Measurements from ENCODE around the gene PTTG1IP2. TPM values are rescaled to one million over a fixed set of nuclear protein-coding genes. Genes with fewer than 3 reads are reported as not detected.

PTTG1IP2 gene
- total RNA-seq, 2 experiments from 2014 or later, result not detected

DNA sequence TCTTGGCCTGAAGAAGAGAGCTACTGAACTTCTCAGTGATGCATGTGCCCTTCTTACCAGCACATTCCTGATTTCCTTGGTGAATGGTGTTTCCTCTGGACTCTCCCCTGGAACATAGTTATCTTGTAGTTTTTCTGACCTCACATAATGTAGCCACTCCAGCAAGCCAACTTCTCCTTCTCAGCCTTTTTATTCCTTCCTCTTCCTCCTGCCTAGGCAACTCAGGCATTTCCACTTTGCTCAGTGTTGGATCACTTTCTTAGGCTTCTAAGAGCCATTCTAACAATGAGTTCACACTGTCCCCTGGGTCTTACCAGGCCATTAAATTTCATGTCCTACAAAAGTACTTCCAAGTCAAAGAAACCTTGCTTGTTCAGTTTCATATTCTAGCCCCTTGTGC lies 3.6 kb upstream of the PTTG1IP2 start:
- ChIA-PET POLR2A (interaction anchor here (0.6 to 2.5 kb wide), 3 partner anchors 11 to 214 kb away, joined by 3 to 8 read pairs (median 6); no protein-coding TSS in a partner anchor), CTCF (ENCODE audit: unreplicated experiment) (no interaction called here)
- H3K36me3 ChIP-seq (ENCODE audit: insufficient read depth, low read length), result no peaks in the 10 kb centered on the region
- H3K4me1 ChIP-seq (ENCODE audit: insufficient read depth, low read length, poor library complexity, severe bottlenecking), result no peaks in the 10 kb centered on the region
- DNase-seq (ENCODE audit: low spot score), result no peak
- H3K4me2 ChIP-seq (ENCODE audit: low read length), result no peak overlapping the region
- H3K9me2 ChIP-seq (ENCODE audit: insufficient read depth, low read length), result no peaks in the 10 kb centered on the region
- intact Hi-C loops (cut with micrococcal nuclease; ENCODE audit: unreplicated experiment), result no loop called here
- H2AFZ ChIP-seq (ENCODE audit: low read length), result no peak overlapping the region
- H4K20me1 ChIP-seq (ENCODE audit: insufficient read depth, low read length), result no peaks in the 10 kb centered on the region
- H3K9me3 ChIP-seq (ENCODE audit: low read length), result no peaks in the 10 kb centered on the region
- BruUV-seq (replicated peaks), result no TSS peak
- H3K4me3 ChIP-seq (ENCODE audit: low read depth, low read length, poor library complexity, severe bottlenecking), result no peak overlapping the region
- no peak overlapping the region for H3K27ac ChIP-seq (ENCODE audit: low read depth, low read length, poor library complexity, severe bottlenecking)
- H3K79me2 ChIP-seq (ENCODE audit: insufficient read depth, low read depth, low read length), result no peaks in the 10 kb centered on the region
- TF ChIP-seq, protein P1, sequence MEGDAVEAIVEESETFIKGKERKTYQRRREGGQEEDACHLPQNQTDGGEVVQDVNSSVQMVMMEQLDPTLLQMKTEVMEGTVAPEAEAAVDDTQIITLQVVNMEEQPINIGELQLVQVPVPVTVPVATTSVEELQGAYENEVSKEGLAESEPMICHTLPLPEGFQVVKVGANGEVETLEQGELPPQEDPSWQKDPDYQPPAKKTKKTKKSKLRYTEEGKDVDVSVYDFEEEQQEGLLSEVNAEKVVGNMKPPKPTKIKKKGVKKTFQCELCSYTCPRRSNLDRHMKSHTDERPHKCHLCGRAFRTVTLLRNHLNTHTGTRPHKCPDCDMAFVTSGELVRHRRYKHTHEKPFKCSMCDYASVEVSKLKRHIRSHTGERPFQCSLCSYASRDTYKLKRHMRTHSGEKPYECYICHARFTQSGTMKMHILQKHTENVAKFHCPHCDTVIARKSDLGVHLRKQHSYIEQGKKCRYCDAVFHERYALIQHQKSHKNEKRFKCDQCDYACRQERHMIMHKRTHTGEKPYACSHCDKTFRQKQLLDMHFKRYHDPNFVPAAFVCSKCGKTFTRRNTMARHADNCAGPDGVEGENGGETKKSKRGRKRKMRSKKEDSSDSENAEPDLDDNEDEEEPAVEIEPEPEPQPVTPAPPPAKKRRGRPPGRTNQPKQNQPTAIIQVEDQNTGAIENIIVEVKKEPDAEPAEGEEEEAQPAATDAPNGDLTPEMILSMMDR (conservative IDR thresholded peaks at IDR 0.05; ENCODE audit: low read length), result no peak
- TF ChIP-seq EZH2phosphoT487 (IDR thresholded peaks at IDR 0.05; ENCODE audit: borderline replicate concordance, low read depth, low read length), result no peak

DNA sequence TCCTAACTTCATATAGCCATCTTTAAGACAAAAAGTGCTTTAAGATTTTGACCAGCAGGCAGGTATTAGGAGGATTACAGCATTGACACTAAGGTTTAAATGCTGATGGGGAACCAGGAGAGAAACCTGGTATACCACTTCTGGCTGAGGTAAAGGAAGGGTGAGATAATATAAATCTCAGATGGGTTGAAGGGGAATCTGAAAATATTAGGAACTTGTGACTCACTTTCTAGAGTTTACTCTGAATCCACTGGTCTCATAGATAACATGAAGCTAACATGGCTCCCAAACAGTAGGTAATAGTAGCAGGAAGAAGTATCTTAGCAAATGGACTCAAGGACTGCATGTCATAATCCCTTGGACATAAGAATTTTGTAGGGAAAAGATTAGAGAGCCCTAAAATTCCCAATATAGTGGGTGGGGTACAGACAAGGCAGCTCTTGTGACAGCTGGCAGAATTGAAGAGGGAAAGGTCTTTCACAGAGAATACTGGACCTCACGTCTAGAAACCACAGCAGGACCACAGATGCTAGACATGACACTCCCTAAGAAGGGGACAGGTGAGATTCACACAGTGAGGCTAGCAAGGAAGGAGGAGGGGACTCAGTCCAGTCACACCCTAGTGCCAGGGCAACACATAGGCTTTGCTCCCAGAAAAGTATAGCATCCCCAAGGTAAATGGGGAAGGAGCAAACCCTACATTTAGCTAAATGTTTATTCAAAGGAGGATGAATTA lies 3.5 kb downstream of the PTTG1IP2 start:
- Histone ChIP-seq H3K36me3 (ENCODE audit: insufficient read depth, low read length) (no peaks in the 10 kb centered on the region), H3K4me1 (ENCODE audit: insufficient read depth, low read length, poor library complexity, severe bottlenecking) (no peaks in the 10 kb centered on the region), H3K9me2 (ENCODE audit: insufficient read depth, low read length) (no peaks in the 10 kb centered on the region), H3K9me3 (ENCODE audit: low read length) (no peaks in the 10 kb centered on the region), H3K4me3 (ENCODE audit: low read depth, low read length, poor library complexity, severe bottlenecking) (no peak overlapping the region), H3K4me2 (ENCODE audit: low read length) (no peak overlapping the region), H3K27ac (ENCODE audit: low read depth, low read length, poor library complexity, severe bottlenecking) (no peak overlapping the region), H3K79me2 (ENCODE audit: insufficient read depth, low read depth, low read length) (no peaks in the 10 kb centered on the region), H2AFZ (ENCODE audit: low read length) (no peak overlapping the region), H4K20me1 (ENCODE audit: insufficient read depth, low read length) (no peaks in the 10 kb centered on the region)
- no TSS peak for BruUV-seq (replicated peaks)
- TF ChIP-seq EZH2phosphoT487 (IDR thresholded peaks at IDR 0.05; ENCODE audit: borderline replicate concordance, low read depth, low read length), result no peak
- TF ChIP-seq, protein P1 (conservative IDR thresholded peaks at IDR 0.05; ENCODE audit: low read length), result no peak
- DNase-seq (ENCODE audit: low spot score), result no peak
- intact Hi-C loops (cut with micrococcal nuclease; ENCODE audit: unreplicated experiment), result no loop called here
- CTCF ChIA-PET (ENCODE audit: unreplicated experiment), result no interaction called here
- POLR2A ChIA-PET, result interaction anchor here (0.9 kb wide), 1 partner anchor 71 kb away, joined by 5 read pairs; no protein-coding TSS in a partner anchor

DNA sequence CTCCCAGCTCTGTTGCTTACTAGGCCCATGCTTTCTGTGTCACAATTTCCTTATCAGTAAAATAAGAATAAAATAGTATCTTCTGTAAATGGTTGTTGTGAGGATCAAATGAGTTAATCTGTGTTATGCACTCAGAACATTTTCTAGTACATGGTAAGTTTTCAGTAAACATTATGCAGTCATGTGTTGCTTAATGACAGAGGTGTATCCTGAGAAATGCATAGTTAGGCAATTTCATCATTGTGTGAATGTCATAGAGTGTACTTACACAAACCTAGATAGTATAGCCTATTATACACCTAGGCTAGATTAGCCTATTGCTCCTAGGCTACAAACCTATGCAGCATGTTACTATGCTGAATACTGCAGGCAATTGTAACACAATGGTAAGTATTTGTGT lies 4.4 kb downstream of the PTTG1IP2 start:
- no peak overlapping the region for H2AFZ ChIP-seq (ENCODE audit: low read length)
- ChIA-PET CTCF (ENCODE audit: unreplicated experiment) (no interaction called here), POLR2A (no interaction called here)
- BruUV-seq (replicated peaks), result no TSS peak
- H3K4me2 ChIP-seq (ENCODE audit: low read length), result no peak overlapping the region
- no peaks in the 10 kb centered on the region for H3K36me3 ChIP-seq (ENCODE audit: insufficient read depth, low read length)
- no peak overlapping the region for H3K4me3 ChIP-seq (ENCODE audit: low read depth, low read length, poor library complexity, severe bottlenecking)
- no peaks in the 10 kb centered on the region for H3K9me3 ChIP-seq (ENCODE audit: low read length)
- intact Hi-C loops (cut with micrococcal nuclease; ENCODE audit: unreplicated experiment), result no loop called here
- H3K4me1 ChIP-seq (ENCODE audit: insufficient read depth, low read length, poor library complexity, severe bottlenecking), result no peaks in the 10 kb centered on the region
- H4K20me1 ChIP-seq (ENCODE audit: insufficient read depth, low read length), result no peaks in the 10 kb centered on the region
- DNase-seq (ENCODE audit: low spot score), result no peak
- TF ChIP-seq EZH2phosphoT487 (IDR thresholded peaks at IDR 0.05; ENCODE audit: borderline replicate concordance, low read depth, low read length), result no peak
- TF ChIP-seq, protein P1 (conservative IDR thresholded peaks at IDR 0.05; ENCODE audit: low read length), result no peak
- no peak overlapping the region for H3K27ac ChIP-seq (ENCODE audit: low read depth, low read length, poor library complexity, severe bottlenecking)
- no peaks in the 10 kb centered on the region for H3K9me2 ChIP-seq (ENCODE audit: insufficient read depth, low read length)
- H3K79me2 ChIP-seq (ENCODE audit: insufficient read depth, low read depth, low read length), result no peaks in the 10 kb centered on the region
